Measurements from ENCODE around the gene MADCAM1.
A peak's percentile ranks its signal among the peaks of the same experiment; 100 is the strongest.
"Not testable (repeated sequence)": the region's sequence is repeated elsewhere in the genome, so short reads cannot be mapped to it uniquely, and the experiment has no call there.

Gene MADCAM1

GRCh38 chr19:496112-496665, at the start of gene MADCAM1:
Gene MADCAM1, plus strand, starts transcription at chr19:496486. Its CDS starts 14 bp downstream, at chr19:496500.
- H3K9me3 Mint-ChIP-seq: peaks cover 7% of the 10 kb centered on the region
- no peaks in the 10 kb centered on the region for H3K36me3 Mint-ChIP-seq
- DNase-seq: no peak
- no peak within 1 kb of the TSS for H3K27ac Mint-ChIP-seq
- peaks cover 9% of the 10 kb centered on the region for H3K4me1 Mint-ChIP-seq
- no peak within 1 kb of the TSS for H3K4me3 Mint-ChIP-seq
- CTCF ChIA-PET: interaction anchor here (0.8 to 2.7 kb wide), 3 partner anchors 9 to 33 kb away, joined by 3 to 18 read pairs (median 11); no protein-coding TSS in a partner anchor
- H3K27me3 Mint-ChIP-seq: peaks cover 64% of the 10 kb centered on the region

GRCh38 chr19:447064-447426, 49.2 kb upstream of the MADCAM1 start:
- Mint-ChIP-seq H3K36me3 (no peaks in the 10 kb centered on the region), H3K27me3 (peaks cover under 1% of the 10 kb centered on the region), H3K4me3 (no peak overlapping the region), H3K9me3 (peaks cover 16% of the 10 kb centered on the region), H3K4me1 (no peaks in the 10 kb centered on the region), H3K27ac (no peak overlapping the region)
- CTCF ChIA-PET: no interaction called here
- no peak for DNase-seq

GRCh38 chr19:447816-448560, 48.3 kb upstream of the MADCAM1 start:
- Mint-ChIP-seq H3K4me3 (no peak overlapping the region), H3K4me1 (no peaks in the 10 kb centered on the region), H3K9me3 (peaks cover 17% of the 10 kb centered on the region), H3K36me3 (no peaks in the 10 kb centered on the region), H3K27me3 (no peaks in the 10 kb centered on the region), H3K27ac (no peak overlapping the region)
- no peak for DNase-seq
- CTCF ChIA-PET: no interaction called here

- DNase-seq: no peak
- H3K9me3 Mint-ChIP-seq: peaks cover 15% of the 10 kb centered on the region
- H3K4me1 Mint-ChIP-seq: no peaks in the 10 kb centered on the region
- H3K36me3 Mint-ChIP-seq: no peaks in the 10 kb centered on the region
- H3K4me3 Mint-ChIP-seq: no peak overlapping the region
- no peak overlapping the region for H3K27ac Mint-ChIP-seq
- CTCF ChIA-PET: no interaction called here
- H3K27me3 Mint-ChIP-seq: no peaks in the 10 kb centered on the region
Observed at GRCh38 chr19:449916-450315, 46.4 kb upstream of the MADCAM1 start.

GRCh38 chr19:450912-451481, 45.3 kb upstream of the MADCAM1 start:
- CTCF ChIA-PET, H3K4me1 Mint-ChIP-seq, H3K36me3 Mint-ChIP-seq, H3K4me3 Mint-ChIP-seq, H3K27me3 Mint-ChIP-seq, H3K27ac Mint-ChIP-seq, DNase-seq: not testable (repeated sequence)
- H3K9me3 Mint-ChIP-seq: peaks cover 15% of the 10 kb centered on the region

GRCh38 chr19:452829-453228, 43.5 kb upstream of the MADCAM1 start:
- no peak for DNase-seq
- Mint-ChIP-seq H3K4me1 (no peaks in the 10 kb centered on the region), H3K4me3 (no peak overlapping the region), H3K27ac (no peak overlapping the region), H3K27me3 (no peaks in the 10 kb centered on the region), H3K36me3 (no peaks in the 10 kb centered on the region), H3K9me3 (peaks cover 15% of the 10 kb centered on the region)
- CTCF ChIA-PET: no interaction called here

GRCh38 chr19:453606-454005, 42.7 kb upstream of the MADCAM1 start:
- H3K36me3 Mint-ChIP-seq: no peaks in the 10 kb centered on the region
- H3K27ac Mint-ChIP-seq: no peak overlapping the region
- peaks cover 2% of the 10 kb centered on the region for H3K27me3 Mint-ChIP-seq
- no peak overlapping the region for H3K4me3 Mint-ChIP-seq
- DNase-seq: no peak
- peaks cover 15% of the 10 kb centered on the region for H3K9me3 Mint-ChIP-seq
- no peaks in the 10 kb centered on the region for H3K4me1 Mint-ChIP-seq
- CTCF ChIA-PET: no interaction called here

- H3K27ac Mint-ChIP-seq: no peak overlapping the region
- no peak overlapping the region for H3K4me3 Mint-ChIP-seq
- H3K4me1 Mint-ChIP-seq: peaks cover 6% of the 10 kb centered on the region
- no peak for DNase-seq
- peaks cover 18% of the 10 kb centered on the region for H3K27me3 Mint-ChIP-seq
- H3K9me3 Mint-ChIP-seq: peaks cover 14% of the 10 kb centered on the region
- CTCF ChIA-PET: no interaction called here
- H3K36me3 Mint-ChIP-seq: peaks cover 1% of the 10 kb centered on the region
Observed at GRCh38 chr19:455031-455705, 41.1 kb upstream of the MADCAM1 start.

GRCh38 chr19:455851-456546, 40.3 kb upstream of the MADCAM1 start:
- Mint-ChIP-seq H3K9me3 (peaks cover 7% of the 10 kb centered on the region), H3K4me3 (no peak overlapping the region), H3K36me3 (peaks cover 1% of the 10 kb centered on the region), H3K27ac (no peak overlapping the region), H3K4me1 (peaks cover 6% of the 10 kb centered on the region), H3K27me3 (peaks cover 18% of the 10 kb centered on the region)
- CTCF ChIA-PET: no interaction called here
- DNase-seq: no peak

GRCh38 chr19:456547-457110, 39.7 kb upstream of the MADCAM1 start:
- Mint-ChIP-seq H3K9me3 (peaks cover 2% of the 10 kb centered on the region), H3K4me3 (no peak overlapping the region), H3K27me3 (peaks cover 24% of the 10 kb centered on the region), H3K4me1 (peaks cover 7% of the 10 kb centered on the region), H3K36me3 (peaks cover 3% of the 10 kb centered on the region), H3K27ac (no peak overlapping the region)
- CTCF ChIA-PET: no interaction called here
- no peak for DNase-seq

- H3K9me3 Mint-ChIP-seq: no peaks in the 10 kb centered on the region
- no peak for DNase-seq
- H3K4me3 Mint-ChIP-seq: no peak overlapping the region
- peaks cover 34% of the 10 kb centered on the region for H3K27me3 Mint-ChIP-seq
- CTCF ChIA-PET: no interaction called here
- H3K4me1 Mint-ChIP-seq: peaks cover 10% of the 10 kb centered on the region
- H3K36me3 Mint-ChIP-seq: peaks cover 3% of the 10 kb centered on the region
- no peak overlapping the region for H3K27ac Mint-ChIP-seq
Observed at GRCh38 chr19:457636-458035, 38.6 kb upstream of the MADCAM1 start.

- Mint-ChIP-seq H3K27ac (no peak overlapping the region), H3K4me1 (peaks cover 10% of the 10 kb centered on the region), H3K4me3 (no peak overlapping the region), H3K9me3 (no peaks in the 10 kb centered on the region), H3K36me3 (peaks cover 3% of the 10 kb centered on the region), H3K27me3 (peaks cover 38% of the 10 kb centered on the region)
- DNase-seq: no peak
- CTCF ChIA-PET: no interaction called here
Observed at GRCh38 chr19:458091-459042, 37.9 kb upstream of the MADCAM1 start.

GRCh38 chr19:459724-460511, 36.4 kb upstream of the MADCAM1 start:
- peaks cover 10% of the 10 kb centered on the region for H3K4me1 Mint-ChIP-seq
- CTCF ChIA-PET: no interaction called here
- peaks cover 3% of the 10 kb centered on the region for H3K9me3 Mint-ChIP-seq
- H3K27me3 Mint-ChIP-seq: peaks cover 42% of the 10 kb centered on the region
- no peak for DNase-seq
- no peak overlapping the region for H3K27ac Mint-ChIP-seq
- H3K36me3 Mint-ChIP-seq: peaks cover 3% of the 10 kb centered on the region
- H3K4me3 Mint-ChIP-seq: peak overlapping the region; percentile 18

Data from activated naive CD4-positive, alpha-beta T cell treated with anti-CD3 and anti-CD28 coated beads, Interleukin-2, amount 10 ng/mL, durations not matched to agents 7 days and 5 days (primary cell).